Upper lobe of left lung (tissue), 4 donors: ENCODE data around the gene ATMIN.

Experiments
- CTCF ChIP-seq, 6 experiments: fragments of 450-650 bp in 4 of 6; fragments of 200-600 bp in 2 of 6; sonication (generic) in 2 of 6; IDR thresholded peaks; one replicate each; pipeline ENCODE4 v1.5.1; 2016 to 2019; ENCODE audit warnings: antibody characterized with exemption in 6 of 6
- EP300 ChIP-seq, 4 donors: sonication (generic); formaldehyde crosslinking; IDR thresholded peaks; one replicate each; pipeline ENCODE4 v1.5.1; 2017; ENCODE audit warnings: antibody characterized with exemption in 4 of 4, control low read depth in 2 of 4
- POLR2A ChIP-seq, 4 donors: fragments of 450-650 bp; IDR thresholded peaks; one replicate each; pipeline ENCODE4 v1.5.1; 2016 to 2017; ENCODE audit warnings: antibody characterized with exemption in 4 of 4, mild to moderate bottlenecking in 2 of 4
- POLR2AphosphoS5 ChIP-seq, 2 donors: sonication (generic); formaldehyde crosslinking; IDR thresholded peaks; one replicate each; pipeline ENCODE4 v1.5.1; 2017; ENCODE audit warnings: antibody characterized with exemption in 2 of 2

DNA sequence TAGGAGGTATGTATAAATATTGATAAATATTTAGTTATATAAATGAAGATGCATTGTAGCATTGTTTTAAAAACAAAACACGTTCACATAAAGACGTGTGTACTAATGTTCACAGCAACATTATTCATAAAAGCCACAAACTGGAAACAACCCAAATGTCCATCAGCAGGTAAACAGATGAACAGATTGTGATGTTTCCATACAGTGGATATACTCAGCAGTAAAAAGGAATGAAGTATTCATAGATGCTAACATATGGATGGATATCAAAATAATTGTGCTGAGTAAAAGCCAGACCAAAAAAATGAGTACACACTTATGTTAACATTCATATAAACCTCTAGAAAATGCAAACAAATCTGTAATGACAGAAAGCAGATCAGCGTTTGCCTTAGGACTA, 22.7 kb upstream of the ATMIN start:
- TF ChIP-seq CTCF (IDR thresholded peaks at IDR 0.05) (no peak), POLR2A (IDR thresholded peaks at IDR 0.05) (no peak), EP300 (IDR thresholded peaks at IDR 0.05) (no peak), POLR2AphosphoS5 (IDR thresholded peaks at IDR 0.05) (no peak)
